Head of caudate nucleus (tissue), 42 donors: Measurements from ENCODE around the gene SCARB2.
A peak's percentile ranks its signal among the peaks of the same experiment; 100 is the strongest.

ENCODE experiments used
- DNase-seq, 42 donors: peaks; one replicate each; pipeline versions ENCODE4 v3.0.0 to v3.0.0-alpha.2; 2020 to 2021; ENCODE audit warnings: mixed read lengths in 7 of 42
- intact Hi-C: fragments of 100-400 bp; cut with DNase I; formaldehyde crosslinking; loops from one replicate; pipeline ENCODE4 v1.15.0; 2022

The SCARB2 gene

DNA sequence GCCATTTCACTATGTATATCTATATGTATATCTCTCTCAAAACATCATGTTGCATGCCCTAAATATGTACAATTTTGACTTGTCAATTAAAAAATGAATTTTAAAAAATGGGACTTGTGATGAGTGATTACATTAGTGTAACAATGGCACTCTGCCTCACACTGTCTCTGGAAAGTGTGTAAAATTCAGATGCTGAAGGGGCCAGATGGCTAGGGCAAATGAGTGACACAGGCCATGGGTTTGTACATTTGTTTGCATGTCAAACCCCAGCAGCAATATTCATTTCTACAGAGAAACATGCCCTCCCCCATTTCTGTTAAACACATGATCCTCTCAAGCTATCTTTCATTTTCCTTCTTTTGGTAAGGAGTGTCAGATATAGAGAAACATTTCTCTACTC, 8.1 kb downstream of the SCARB2 start:
- no peak for DNase-seq
- intact Hi-C loops: no loop called here

DNA sequence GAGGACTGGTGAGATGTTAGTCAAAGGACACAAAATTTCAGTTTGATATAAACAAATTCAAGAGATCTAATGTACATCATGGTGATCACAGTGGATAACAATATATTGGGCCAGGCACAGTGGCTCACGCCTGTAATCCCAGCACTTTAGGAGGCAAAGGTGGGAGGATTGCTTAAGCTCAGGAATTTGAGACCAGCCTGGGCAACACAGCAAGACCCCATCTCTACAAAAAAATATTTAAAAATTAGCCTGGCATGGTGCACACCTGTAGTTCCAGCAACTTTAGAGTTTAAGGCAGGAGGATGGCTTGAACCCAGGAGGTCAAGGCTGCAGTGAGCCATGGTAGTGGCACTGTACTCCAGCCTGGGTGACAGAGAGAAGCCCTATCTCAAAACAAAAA, 8.7 kb downstream of the SCARB2 start:
- intact Hi-C loops: no loop called here
- no peak for DNase-seq

- DNase-seq: no peak
- intact Hi-C loops: no loop called here
These were observed 10.1 kb downstream of the SCARB2 start for GRCh38 chr4:76203541-76203940.

- DNase-seq: no peak
- intact Hi-C loops: no loop called here
These were observed 12.3 kb downstream of the SCARB2 start for GRCh38 chr4:76201276-76201675.

DNA sequence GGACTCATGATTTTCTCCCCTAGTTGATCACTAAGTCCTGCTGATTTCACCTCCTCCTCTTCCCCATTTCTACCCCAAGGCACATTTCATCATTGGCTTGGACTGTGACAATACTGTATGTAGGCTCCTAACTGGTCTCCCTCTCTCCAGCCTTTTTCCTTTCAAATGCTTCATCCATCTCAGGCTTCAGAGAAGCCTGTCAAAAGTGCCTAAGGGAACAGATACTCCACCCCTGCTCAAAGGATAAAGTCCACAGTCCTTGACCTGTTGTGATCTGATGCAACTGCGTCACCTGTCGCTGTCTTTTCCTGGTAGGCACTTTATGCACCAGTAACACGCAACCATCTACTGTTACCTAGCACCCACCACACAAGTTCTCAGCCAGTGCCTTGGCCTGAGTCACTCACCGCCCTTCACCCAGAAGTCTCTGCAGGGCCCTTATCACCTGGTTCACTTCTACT, 12.8 kb downstream of the SCARB2 start:
- intact Hi-C loops: no loop called here
- no peak for DNase-seq

GRCh38 chr4:76199664-76200211, 13.9 kb downstream of the SCARB2 start:
- intact Hi-C loops: no loop called here
- DNase-seq: peak; percentile 40 to 89 (median 76)

DNA sequence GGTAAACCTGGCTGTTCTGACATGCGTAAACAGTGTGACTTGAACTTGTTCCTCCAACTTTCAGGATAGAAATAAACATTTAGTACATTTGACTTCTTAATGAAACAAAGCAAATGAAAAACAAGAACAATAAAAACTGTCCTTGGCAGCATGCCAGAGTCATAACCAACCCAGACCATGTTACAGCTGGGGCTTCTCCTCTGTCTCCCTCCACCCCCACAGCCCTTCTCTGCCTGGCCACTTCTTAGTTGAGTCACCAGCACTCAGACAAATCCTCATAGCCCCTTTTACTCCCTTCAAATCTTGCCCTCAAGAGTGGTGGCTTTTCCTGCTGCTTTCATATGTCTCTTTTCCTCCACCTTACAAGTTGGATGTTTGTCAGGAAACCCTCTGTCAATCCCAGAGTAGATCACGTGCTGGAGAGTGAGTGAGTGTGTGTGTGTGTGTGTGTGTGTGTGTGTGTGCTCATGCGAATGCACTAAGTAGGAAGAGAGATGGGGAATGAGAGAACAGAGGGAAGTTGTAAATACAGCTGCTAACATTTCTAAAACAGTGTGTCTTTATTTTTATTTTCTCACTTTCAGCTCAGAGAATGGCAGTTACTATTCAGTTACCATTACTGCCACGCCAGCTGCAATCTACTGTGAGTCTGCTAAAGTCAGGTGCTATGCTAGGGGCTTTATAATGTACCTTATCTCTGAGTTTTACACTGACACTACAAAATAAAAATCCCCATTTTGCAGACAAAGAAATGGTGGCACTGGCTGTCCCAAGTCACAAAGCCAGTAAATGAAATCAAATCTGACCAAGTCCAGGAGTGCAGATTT, 15.0 kb downstream of the SCARB2 start:
- DNase-seq: peak in 41 of 42 donors; percentile 17 to 85 (median 58)

DNA sequence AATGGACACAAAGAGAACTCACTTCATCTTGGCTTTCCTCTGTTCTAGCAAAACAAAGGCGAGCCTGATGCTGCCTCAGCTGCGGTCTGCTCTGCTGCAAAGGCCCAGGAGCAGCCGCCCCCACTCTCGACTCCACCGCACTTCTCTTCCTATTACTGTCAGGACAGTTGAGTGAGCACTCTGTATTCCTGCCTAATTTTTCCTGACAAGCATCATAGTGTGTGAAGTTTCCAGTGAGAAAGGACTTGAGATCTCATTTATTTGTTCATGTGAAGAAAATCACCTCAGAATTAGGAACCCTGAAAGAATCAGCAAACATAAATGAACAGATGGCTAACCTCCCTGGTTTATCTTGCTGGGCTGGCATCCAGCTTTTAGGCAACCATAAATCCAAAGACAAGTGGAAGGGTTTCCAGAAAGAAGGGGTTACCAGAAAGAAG, 15.6 kb downstream of the SCARB2 start:
- peak; percentile 63 to 93 (median 85) for DNase-seq
- intact Hi-C loops: no loop called here

More for the DNA sequence above, 15.0 kb downstream of the SCARB2 start:
- intact Hi-C loops: no loop called here

DNA sequence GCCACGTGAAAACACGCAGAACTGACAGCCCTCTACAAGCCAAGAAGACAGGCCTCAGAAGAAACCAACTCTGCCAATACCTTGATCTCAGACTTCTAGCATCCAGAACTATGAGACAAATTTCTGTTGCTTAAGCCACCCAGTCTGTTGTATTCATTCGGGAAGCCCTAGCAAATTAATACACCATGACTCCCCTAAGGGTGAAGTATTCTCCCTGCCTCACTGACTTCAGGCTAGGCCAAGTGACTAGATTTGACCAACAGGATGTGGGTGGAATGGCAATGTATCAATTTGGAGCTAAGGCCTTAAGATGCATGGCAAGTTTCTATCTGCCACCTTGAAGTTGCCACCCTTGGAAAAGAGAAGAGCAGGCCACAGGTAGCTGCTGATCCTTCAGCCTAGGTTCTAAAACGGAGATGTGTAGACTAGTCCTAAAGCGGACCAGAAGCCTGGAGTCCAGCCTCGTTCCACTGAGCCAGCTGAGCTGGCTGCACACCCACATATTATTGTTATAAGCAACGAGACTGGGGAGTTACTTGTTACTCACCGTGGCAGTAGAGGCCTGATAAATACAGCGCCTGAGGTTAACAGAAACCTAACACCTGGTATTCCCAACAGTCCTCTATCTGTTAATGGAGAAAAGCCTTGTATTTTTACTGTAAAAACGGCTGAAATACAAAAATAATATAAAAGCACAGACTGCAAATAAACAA, 16.4 kb downstream of the SCARB2 start:
- no peak for DNase-seq

GRCh38 chr4:76196376-76196775, 17.2 kb downstream of the SCARB2 start:
- DNase-seq: no peak
- intact Hi-C loops: no loop called here

More for the DNA sequence above, 16.4 kb downstream of the SCARB2 start:
- intact Hi-C loops: no loop called here

DNA sequence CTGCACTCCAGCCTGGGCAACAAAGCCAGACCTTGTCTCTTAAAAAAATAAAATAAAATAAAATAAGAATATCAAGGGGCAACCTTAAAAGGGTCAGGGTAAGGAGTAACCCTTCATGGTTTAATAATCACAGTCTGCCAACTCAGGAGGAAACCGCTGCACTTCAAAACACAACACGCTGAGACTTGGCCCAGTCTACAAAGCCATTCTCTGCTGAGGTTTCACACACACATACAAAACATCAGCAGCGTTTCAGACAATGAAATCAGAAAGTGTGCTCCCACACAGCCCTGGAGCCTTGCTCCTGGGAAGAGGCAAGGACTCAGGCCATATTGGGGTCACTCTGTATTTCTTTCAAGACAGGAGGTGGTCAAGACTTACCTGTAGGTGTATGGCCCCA, 18.3 kb downstream of the SCARB2 start:
- intact Hi-C loops: no loop called here
- DNase-seq: no peak

DNA sequence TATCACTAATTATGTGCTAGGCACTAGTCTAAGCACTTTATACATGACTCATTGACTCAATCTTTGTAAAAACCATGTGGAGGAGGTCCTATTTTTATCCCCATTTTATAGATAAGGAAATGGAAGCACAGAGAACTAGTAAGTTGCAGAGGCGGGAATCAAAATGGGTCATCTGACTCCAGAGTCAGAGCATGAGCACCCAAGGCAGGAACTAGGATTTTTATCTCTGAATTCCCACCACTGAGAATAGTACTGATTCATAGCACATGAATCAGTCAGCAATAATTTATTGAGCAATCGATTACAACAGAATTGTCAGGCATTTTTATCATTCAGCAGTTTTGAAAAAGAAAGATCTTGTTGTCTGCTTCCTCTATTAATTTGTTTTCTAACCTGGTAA, 19.3 kb downstream of the SCARB2 start:
- intact Hi-C loops: no loop called here
- DNase-seq: peak in 28 of 42 donors; percentile 25 to 86 (median 57)

GRCh38 chr4:76192236-76192635, 21.4 kb downstream of the SCARB2 start:
- DNase-seq: no peak
- intact Hi-C loops: no loop called here

GRCh38 chr4:76188557-76188956, 25.1 kb downstream of the SCARB2 start:
- intact Hi-C loops: no loop called here
- DNase-seq: no peak

GRCh38 chr4:76188149-76188548, 25.5 kb downstream of the SCARB2 start:
- intact Hi-C loops: no loop called here
- no peak for DNase-seq

DNA sequence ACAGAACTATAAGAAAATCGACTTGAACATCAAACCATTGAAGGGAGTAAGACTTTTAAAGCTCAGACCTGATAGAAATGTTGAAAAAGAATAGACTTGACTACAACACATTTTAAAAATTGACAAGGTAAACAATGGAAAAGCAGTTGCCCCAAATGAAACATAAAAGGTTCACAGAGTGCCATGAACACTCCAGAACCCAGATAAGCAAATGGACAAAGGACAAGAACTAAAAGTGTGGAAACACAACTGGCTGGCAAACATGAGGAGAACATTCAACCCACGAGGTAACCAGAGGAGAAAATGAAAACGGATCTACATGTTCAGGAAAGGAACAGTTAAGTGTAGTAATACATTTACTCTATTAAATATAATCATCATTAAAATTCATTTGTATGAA, 26.5 kb downstream of the SCARB2 start:
- intact Hi-C loops: no loop called here
- DNase-seq: no peak

DNA sequence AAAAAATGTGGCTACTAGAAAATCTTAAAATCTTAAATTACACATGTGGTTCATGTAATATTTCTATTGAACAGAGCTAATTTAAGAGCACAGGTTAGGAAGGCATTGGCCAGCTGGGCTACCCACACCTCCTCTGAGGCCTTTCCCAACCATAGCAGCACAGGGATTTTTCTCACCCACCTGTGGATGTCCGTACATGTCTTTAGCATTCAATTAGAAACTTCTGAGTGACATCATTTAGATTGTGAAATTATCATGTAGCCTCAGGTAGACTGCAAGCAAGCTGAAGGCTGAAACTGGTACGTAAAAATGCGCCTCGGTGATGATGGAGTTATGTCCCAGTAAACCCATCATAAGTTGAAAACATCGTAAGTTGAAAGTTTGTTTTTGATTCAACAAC, 31.2 kb downstream of the SCARB2 start:
- intact Hi-C loops: no loop called here
- DNase-seq: no peak

- DNase-seq: peak; percentile 63 to 97 (median 90)
- intact Hi-C loops: no loop called here
These were observed 34.0 kb downstream of the SCARB2 start for GRCh38 chr4:76179398-76180318.

DNA sequence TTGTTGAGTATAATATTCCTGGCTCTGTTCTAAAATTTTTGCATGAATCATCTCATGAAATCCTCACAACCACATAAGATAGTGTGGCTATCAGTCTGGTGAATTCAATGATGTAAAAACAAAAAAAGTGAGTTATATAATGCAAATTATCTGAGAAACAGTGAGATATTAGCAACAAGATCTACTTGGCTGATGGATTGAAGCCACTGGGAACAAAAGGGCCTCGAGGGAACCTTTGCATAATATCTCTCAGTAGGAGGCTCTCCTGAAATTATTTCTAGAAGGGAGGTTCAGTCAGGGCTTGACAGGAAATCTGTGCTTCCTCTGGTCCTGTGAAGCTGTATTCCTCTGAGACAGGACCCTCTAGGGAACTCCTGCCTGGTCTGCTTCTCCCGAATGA, 35.3 kb downstream of the SCARB2 start:
- peak in 4 of 42 donors; percentile 23 to 64 (median 33) for DNase-seq
- intact Hi-C loops: no loop called here
